NCI-H1694 treated with DMSO at 0.1 percent for 48 hours (cell line): ENCODE data around the gene STMN3.
A peak's percentile ranks its signal among the peaks of the same experiment; 100 is the strongest.
"Not testable (repeated sequence)": the region's sequence is repeated elsewhere in the genome, so short reads cannot be mapped to it uniquely, and the experiment has no call there.

Experiments
- DNase-seq: peaks from one replicate; lab custom pipeline; 2025; lab: John Stamatoyannopoulos, UW

Gene STMN3

DNA sequence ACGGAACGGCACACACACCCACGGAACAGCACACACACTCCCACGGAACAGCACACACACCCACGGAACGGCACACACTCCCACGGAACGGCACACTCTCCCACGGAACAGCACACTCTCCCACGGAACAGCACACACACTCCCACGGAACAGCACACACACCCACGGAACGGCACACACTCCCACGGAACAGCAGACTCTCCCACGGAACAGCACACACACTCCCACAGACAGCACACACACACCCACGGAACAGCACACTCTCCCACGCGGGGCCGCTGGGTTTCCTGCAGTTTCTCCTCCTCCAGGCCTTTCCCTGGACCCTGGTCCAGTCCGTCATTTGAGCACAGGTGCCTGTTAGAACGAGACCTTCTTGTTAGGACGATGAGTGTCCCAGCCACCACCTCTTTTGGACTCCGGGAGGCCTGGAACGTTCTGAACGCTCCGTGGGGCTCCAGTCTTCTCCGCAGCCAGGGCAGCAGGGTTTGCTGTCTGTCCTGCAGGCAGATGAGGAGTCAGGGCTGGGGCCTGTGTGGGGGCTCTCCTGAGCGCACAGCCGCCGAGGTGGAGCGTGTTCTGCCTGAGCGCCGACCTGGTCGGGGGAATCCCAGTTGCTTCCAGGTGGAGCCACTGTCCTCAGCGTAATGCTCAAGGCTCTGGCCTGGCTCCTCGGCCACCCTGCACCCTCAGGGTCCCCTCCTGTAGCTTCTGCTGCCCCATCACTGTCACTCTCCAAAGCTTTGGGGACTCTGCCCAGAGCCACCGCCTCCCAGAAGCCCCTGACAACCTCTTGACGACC is 25.6 kb upstream of the STMN3 start:
- DNase-seq, result no peak

GRCh38 chr20:63678071-63678470 is 24.8 kb upstream of the STMN3 start:
- no peak for DNase-seq

DNA sequence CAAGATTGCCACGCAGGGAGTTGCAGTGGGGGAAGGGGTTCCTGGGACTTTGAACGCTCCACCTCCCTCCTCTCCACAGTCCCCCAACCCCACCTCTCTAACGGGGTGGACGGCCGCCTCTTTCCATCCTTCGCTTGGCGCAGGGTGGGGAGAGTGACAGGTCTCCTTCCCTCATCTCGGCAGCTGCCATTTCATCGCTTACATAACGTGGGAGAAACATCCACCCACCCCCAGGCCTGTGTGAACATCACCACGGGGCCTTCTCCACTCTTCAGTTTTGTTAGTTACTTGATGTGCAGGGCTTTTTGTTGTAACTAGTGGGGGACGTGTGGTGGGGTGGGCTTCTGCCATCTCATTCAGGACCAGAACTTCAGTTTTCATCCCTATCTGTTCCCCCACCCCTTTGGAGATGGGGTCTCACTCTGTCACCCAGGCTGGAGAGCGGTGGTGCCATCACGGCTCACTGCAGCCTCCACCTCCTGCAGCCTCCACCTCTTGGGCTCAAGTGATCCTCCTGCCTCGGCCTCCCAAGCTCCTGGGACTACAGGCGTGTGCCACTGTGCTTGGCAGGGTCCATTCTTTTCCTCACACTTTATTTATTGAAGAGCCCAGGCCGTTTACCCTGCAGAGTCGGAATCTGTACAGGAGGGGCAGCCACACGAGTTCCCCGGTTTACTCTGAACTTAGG is 22.6 kb upstream of the STMN3 start:
- DNase-seq, result no peak

GRCh38 chr20:63673951-63674350 is 20.7 kb upstream of the STMN3 start:
- no peak for DNase-seq

- no peak for DNase-seq
Observed at GRCh38 chr20:63672666-63673065, 19.4 kb upstream of the STMN3 start.

DNA sequence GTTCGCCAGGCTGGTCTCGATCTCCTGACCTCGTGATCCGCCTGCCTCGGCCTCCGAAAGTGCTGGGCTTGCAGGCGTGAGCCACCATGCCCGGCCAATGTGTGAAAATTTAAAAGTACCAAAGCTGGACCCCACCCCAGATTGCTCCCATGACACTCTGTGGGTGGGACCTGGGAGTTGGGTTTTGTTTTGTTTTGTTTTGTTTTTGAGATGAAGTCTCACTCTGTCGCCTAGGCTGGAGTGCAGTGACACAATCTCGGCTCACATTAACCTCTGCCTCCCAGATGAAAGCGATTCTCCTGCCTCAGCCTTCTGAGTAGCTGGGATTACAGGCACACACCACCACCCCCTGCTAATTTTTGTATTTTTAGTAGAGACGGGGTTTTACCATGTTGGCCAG is 18.5 kb upstream of the STMN3 start:
- DNase-seq, result not testable (repeated sequence)

DNA sequence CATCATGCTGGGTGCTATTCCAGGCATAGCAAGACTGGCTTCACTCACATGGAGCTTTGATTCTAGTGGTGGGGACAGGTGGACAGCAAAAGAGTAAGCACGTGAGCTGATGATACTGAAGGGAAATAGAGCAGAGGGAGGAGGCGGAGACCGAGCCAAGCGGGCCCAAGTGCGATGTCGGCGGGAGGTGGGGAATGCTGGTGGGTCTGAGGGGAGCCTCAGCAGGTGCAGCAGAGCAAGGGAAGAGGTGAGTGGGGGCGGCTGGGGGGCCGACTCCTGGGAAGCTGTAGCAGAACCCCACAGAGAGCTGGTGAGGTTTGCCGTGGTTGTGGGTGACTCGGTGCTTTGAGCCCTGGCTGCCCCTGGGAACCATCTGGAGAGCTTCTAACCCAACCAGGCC is 15.1 kb upstream of the STMN3 start:
- no peak for DNase-seq

DNA sequence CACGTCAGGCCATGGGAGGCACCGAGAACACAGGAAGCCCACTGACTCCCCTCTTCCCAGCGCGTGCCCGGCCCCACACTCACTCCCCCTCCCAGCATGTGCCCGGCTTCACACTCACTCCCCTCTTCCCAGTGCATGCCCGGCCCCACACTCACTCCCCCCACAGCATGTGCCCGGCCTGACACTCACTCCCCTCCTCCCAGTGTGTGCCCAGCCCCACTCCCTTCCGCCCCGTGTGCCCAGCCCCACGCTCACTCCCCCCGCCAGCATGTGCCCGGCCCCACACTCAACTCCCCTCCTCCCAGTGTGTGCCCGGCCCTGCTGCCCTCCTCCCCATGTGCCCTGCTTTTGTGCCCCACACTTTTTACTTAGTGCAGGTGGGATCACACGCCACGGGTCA is 14.6 kb upstream of the STMN3 start:
- no peak for DNase-seq

- no peak for DNase-seq
Observed at GRCh38 chr20:63665708-63666107, 12.5 kb upstream of the STMN3 start.

DNA sequence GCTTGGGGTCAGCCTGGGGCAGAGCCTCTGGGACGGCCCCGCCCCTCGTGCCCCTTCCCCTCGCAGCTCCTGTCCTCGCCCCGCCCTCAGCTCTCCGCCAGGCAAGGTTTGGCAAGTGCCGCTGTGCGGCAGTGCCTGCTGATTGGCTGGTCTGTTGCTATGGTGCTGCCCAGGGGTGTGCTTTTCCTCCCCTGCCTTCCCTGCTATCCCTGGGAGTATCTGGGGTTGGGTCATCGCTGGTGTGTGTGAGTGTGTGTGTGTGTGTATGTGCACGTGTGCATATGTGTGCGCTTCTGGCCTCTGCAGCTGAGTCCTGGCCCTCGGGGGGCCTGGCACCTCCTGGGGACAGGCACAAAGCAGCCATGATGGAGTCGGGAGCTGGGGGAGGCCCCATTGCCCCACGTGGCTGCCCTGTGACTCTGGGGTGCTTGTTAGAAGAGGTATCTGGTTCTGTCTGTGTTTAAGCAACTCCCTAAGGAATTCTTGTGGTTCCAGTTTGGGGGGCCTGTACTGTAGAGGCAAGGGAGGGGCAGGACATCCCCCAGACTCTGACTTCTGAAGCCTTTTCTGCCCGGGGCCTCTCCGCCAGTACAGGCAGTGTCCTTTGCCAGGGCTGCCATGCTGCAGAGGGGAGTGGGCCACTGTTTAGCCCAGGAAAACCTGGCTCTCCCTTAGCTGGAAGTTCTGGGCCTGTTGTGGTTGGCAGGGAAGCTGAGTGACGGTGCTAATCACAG is 11.8 kb upstream of the STMN3 start:
- DNase-seq, result no peak

DNA sequence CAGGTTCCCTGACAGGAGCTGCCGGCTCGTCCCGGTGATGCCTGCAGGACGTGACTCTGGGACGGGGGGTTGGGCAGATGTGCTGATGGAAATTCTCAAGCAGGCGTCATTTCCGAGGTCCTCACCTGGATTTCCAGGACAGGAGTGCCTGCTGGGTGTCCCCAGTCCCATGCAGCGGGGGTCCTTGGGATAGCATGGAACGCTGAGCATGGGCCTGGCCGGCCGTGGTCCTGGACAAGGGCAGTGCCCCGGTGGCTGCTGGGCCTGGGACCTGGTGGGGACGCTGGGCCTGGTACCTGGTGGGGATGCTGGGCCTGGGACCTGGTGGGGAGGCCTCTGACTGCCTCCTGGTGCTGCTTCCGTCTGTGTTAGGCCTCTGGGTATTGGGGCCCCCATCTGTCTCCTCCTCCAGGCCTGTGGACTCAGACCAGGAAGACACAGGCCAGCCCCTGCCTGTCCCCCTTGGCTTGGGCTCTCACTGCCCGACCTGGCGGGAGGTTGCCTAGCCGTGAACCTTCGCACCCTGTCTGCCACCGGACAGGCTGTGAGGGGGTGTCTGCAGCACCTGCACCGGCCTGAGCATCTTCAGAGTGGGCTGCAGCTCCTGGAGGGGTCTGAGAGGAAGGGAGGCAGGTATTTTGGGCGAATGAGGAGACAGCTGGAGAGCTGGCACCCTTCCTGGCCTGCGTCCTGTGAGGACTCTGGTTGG is 11.1 kb upstream of the STMN3 start:
- no peak for DNase-seq

DNA sequence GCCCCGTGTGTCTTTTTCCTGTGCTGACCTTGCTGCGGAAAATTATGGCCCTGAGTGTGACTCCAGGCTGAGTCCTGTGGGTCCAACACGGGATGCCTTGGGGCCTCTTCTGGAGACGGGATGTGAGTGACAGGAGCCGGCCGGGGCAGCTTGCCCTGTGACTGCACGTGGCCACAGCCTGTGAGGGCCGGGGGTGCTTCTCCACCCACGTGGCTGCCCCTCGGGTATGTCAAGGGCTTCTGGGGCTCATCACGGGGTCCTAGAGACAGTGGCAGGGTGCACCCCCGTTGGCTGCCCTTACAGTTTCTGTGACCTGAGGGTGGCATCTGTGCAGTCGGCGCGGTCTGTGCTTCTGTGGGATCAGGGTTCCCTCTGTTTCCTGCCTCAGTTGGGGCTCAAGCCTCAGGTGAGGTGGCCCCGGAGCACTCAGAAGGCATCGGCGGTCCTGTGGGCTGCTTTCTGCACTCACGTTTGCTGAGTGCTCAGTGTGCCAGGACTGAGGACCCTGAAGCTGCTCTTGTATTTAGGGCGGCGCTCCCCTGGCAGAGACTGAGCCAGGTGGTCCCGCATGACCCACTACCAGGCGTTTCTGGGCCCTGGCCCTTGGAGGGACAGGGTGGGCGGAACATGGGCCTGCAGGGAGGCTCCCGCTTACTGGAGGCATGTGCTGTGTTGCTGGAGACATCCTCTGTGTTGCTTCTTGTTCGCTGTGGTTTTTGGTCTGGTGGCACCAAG is 10.3 kb upstream of the STMN3 start:
- no peak for DNase-seq

GRCh38 chr20:63662813-63663189 is 9.6 kb upstream of the STMN3 start:
- DNase-seq, result no peak

DNA sequence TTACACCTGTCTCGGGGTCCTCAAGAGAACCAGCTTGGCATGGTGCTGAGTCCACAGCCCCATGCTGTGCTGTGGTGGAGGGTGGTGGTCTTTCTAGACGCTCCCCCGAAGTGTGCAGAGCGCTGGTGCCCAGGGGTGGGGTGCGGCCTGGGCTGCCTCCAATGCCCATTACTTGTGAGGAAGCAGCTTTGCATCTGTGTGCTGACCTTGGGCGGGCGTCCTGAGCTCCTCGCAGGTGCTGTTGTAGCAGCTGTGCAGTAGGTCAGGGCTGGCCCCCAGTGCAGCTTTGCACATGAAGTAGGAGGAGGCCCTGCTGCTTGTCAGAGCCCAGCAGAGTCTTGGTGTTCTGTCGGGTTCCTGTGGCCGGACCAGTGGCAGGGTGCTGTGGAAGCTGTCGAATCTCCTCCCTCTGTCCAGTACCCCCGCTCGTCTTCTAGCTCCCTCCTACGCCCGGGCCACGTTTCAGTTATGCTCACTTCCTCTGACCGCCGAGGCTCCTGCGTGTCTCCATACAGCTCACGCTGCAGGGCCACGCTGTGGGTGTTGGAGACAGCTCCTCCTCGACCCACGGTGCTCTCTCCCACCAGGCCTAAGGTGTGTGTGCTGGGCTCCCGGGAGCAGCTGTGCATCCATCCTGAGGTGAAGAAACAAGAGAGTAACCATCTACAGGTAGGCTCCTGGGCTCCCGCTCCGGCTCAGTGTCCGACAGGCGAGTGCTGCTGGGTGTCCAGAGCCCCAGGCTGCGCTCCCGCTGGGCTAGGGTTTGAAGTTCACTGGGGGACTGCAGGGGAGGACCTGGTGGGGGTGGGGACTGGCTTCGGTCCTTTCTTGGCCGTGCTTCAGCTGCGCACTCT is 9.0 kb upstream of the STMN3 start:
- no peak for DNase-seq

DNA sequence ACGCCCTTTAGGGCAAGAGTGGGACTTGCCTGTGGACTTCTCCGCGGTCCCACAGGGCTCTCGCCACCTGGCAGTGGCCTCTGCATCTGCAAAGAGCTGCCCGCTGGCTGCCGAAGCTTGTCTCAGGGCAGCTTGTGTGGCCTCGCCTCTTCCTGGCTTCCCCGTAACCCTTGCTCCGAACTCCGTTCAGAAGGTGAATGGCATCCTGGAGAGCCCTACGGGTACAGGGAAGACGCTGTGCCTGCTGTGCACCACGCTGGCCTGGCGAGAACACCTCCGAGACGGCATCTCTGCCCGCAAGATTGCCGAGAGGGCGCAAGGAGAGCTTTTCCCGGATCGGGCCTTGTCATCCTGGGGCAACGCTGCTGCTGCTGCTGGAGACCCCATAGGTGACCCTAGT is 7.9 kb upstream of the STMN3 start:
- DNase-seq, result no peak

DNA sequence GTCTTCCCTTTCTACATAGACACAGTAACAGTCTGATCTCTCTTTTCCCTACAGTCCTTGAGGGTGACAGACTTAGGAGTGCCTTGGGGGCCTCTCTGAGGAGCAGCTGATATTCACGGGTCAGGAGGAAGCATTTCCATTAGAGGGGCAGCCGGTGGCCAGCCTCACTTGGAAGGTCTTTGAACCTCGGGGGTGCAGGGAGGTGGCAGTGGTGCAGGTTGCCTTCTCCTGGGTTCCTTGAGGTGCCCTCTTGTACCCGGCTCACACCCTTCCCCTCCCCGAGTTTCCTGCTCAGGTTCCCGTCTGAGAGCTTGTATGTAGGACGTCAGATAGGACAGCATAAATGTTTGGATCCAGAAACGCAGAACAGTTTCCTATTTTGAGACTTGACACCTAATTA is 7.4 kb upstream of the STMN3 start:
- DNase-seq, result no peak

DNA sequence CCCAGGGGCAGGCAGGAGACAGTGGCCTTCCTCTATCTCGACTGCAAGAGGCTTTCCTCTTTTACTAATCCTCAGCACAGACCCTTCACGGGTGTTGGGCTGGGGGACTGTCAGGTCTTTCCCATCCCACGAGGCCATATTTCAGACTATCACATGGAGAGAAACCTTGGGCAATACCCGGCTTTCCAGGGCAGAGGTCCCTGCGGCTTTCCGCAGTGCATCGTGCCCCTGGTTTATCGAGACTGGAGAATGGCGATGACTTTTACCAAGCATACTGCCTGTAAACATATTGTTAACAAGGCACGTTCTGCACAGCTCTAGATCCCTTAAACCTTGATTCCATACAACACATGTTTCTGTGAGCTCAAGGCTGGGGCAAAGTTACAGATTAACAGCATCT is 7.0 kb upstream of the STMN3 start:
- not testable (repeated sequence) for DNase-seq

DNA sequence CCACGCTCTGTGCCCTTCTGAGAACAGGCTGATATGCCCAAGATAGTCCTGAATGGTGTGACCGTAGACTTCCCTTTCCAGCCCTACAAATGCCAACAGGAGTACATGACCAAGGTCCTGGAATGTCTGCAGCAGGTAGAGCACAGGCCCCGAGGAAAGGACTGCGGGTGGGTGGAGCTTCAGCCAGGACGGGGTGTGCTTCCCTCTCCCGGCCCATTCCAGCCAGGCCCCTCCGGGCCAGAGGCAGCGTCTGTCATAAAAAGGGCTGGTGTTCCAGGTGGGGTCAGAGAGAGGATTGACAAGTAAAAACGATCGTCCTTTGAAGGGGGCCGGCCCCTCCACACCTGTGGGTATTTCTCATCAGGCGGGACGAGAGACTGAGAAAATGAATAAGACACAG is 6.1 kb upstream of the STMN3 start:
- DNase-seq, result no peak

- no peak for DNase-seq
Observed at GRCh38 chr20:63658749-63659187, 5.5 kb upstream of the STMN3 start.

GRCh38 chr20:63657937-63658748 is 4.9 kb upstream of the STMN3 start, which contains the start of gene RTEL1:
TSS of gene RTEL1 (plus strand) at chr20:63658312. CDS start at chr20:63659403, 1,091 bp downstream.
- DNase-seq, result peak; percentile 64
